ENCODE results near the gene PLVAP. TPM values are rescaled to one million over a fixed set of nuclear protein-coding genes. Genes with fewer than 3 reads are reported as not detected.

Gene PLVAP
- total RNA-seq, 1 experiment from 2014 or later, result 0.08 TPM

- no peaks in the 10 kb centered on the region for H3K4me1 ChIP-seq (ENCODE audit: control insufficient read depth, insufficient read depth, low read length)
- H3K27me3 ChIP-seq (ENCODE audit: control insufficient read depth, insufficient read depth, low read length), result no peaks in the 10 kb centered on the region
- CTCF ChIA-PET, result no interaction called here
- TF ChIP-seq CTCF (IDR thresholded peaks at IDR 0.05) (no peak), SIN3A (IDR thresholded peaks at IDR 0.05; ENCODE audit: borderline replicate concordance, insufficient read depth, low read depth, low read length) (no peak), REST (IDR thresholded peaks at IDR 0.05; ENCODE audit: insufficient read depth in 1 of 2, low read depth in 2 of 2, low read length in 1 of 2) (no peak), POLR2AphosphoS5 (IDR thresholded peaks at IDR 0.05; ENCODE audit: low read depth, low read length) (no peak), TCF7L2 (IDR thresholded peaks at IDR 0.05; ENCODE audit: low read depth, low read length) (no peak)
- intact Hi-C loops (cut with micrococcal nuclease; ENCODE audit: unreplicated experiment) (no loop called here), in situ Hi-C loops (cut with HindIII; ENCODE audit: low pct_unique_long_range_greater_than_20kb, low sequenced_read_pairs) (no loop called here)
- no peak overlapping the region for H3K27ac ChIP-seq (ENCODE audit: low read length)
- no peak overlapping the region for H3K4me3 ChIP-seq (ENCODE audit: low read depth in 2 of 2, low read length in 2 of 2)
- no peaks in the 10 kb centered on the region; the same call in 1 of the 2 replicates for H3K36me3 ChIP-seq (ENCODE audit: control insufficient read depth, insufficient read depth, low read length)
- ATAC-seq, result no peak
- DNase-seq (ENCODE audit: low read depth, low spot score), result no peak
- H3K9me3 ChIP-seq (ENCODE audit: control insufficient read depth, insufficient read depth, low read depth, low read length), result no peaks in the 10 kb centered on the region
- BruUV-seq (replicated peaks), result no TSS peak
- POLR2A ChIA-PET, result no interaction called here
Measured at GRCh38 chr19:17323964-17324332, 53.2 kb downstream of the PLVAP start.

GRCh38 chr19:17323300-17323963 is 53.7 kb downstream of the PLVAP start:
- H3K27ac ChIP-seq (ENCODE audit: low read length), result no peak overlapping the region
- TF ChIP-seq POLR2AphosphoS5 (IDR thresholded peaks at IDR 0.05; ENCODE audit: low read depth, low read length), result no peak
- no peak for TF ChIP-seq TCF7L2 (IDR thresholded peaks at IDR 0.05; ENCODE audit: low read depth, low read length)
- TF ChIP-seq CTCF (IDR thresholded peaks at IDR 0.05), result no peak
- TF ChIP-seq SIN3A (IDR thresholded peaks at IDR 0.05; ENCODE audit: borderline replicate concordance, insufficient read depth, low read depth, low read length), result no peak
- TF ChIP-seq REST (IDR thresholded peaks at IDR 0.05; ENCODE audit: insufficient read depth in 1 of 2, low read depth in 2 of 2, low read length in 1 of 2), result no peak
- no peak overlapping the region for H3K4me3 ChIP-seq (ENCODE audit: low read depth in 2 of 2, low read length in 2 of 2)
- POLR2A ChIA-PET, result no interaction called here
- H3K36me3 ChIP-seq (ENCODE audit: control insufficient read depth, insufficient read depth, low read length), result no peaks in the 10 kb centered on the region; the same call in 1 of the 2 replicates
- no peaks in the 10 kb centered on the region for H3K9me3 ChIP-seq (ENCODE audit: control insufficient read depth, insufficient read depth, low read depth, low read length)
- in situ Hi-C loops (cut with HindIII; ENCODE audit: low pct_unique_long_range_greater_than_20kb, low sequenced_read_pairs) (no loop called here), intact Hi-C loops (cut with micrococcal nuclease; ENCODE audit: unreplicated experiment) (no loop called here)
- ATAC-seq (no peak), DNase-seq (ENCODE audit: low read depth, low spot score) (no peak)
- no peaks in the 10 kb centered on the region for H3K27me3 ChIP-seq (ENCODE audit: control insufficient read depth, insufficient read depth, low read length)
- no peaks in the 10 kb centered on the region for H3K4me1 ChIP-seq (ENCODE audit: control insufficient read depth, insufficient read depth, low read length)
- CTCF ChIA-PET, result no interaction called here
- no TSS peak for BruUV-seq (replicated peaks)
